COLO668 (cell line): Measurements from ENCODE around the gene SLC9A9.

ENCODE experiments used
- DNase-seq: peaks from one replicate; lab custom pipeline; 2025; ENCODE audit not compliant: unreplicated experiment; lab: John Stamatoyannopoulos, UW

The SLC9A9 gene

DNA sequence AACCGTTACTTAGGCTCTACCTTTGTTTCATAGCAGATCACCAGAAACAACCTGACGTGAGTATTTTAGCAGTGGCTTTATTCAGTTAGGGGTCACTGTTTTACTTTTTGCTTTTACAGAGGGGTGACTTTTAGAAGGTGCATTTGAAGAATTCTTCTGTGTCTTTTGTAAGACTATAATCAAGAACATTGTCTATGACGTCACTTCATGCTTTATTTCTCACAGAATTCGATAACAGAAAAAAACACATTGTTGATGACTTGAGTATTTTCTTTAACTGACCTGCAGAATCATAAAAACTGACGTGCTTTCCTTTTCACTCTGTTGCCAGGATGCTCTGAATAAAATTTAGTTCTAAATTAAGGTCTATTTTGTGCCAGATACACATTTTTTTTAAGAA, 244.5 kb downstream of the SLC9A9 start:
- no peak for DNase-seq

DNA sequence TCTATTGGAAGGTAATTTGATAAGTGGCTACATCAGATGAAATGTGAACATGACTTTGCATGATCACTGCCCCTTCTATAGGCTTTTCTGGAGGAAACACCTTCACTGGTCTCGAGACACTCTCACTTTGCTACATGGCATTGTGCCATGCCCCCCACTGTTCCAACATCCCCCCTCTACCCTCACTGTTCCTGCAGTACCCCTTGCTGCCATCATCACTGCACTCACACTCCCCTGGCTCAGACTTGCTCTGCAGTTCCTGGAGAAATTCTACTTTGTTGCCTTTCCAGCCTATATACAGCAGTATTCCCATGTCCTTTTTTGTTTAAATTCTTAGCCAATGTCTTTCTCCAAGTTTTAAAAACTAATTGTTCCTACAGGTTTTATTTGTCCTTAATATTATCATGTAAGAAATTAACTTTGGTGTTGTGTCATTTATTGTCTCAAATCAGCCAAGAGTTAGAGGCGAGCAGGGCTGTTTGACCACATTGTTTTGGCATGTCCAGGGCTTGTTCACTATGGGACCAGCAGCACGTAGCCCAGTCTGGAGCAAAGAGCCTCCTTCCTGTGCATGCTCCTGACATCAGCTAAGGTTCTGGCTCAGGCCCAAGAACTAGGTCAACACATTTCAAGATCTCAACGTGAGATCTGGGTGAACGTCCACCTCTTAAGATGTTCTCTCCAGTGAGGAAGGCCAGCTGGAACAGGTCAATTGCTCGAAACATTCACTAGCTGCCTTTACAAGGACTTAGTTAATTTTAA, 246.4 kb downstream of the SLC9A9 start:
- no peak for DNase-seq

DNA sequence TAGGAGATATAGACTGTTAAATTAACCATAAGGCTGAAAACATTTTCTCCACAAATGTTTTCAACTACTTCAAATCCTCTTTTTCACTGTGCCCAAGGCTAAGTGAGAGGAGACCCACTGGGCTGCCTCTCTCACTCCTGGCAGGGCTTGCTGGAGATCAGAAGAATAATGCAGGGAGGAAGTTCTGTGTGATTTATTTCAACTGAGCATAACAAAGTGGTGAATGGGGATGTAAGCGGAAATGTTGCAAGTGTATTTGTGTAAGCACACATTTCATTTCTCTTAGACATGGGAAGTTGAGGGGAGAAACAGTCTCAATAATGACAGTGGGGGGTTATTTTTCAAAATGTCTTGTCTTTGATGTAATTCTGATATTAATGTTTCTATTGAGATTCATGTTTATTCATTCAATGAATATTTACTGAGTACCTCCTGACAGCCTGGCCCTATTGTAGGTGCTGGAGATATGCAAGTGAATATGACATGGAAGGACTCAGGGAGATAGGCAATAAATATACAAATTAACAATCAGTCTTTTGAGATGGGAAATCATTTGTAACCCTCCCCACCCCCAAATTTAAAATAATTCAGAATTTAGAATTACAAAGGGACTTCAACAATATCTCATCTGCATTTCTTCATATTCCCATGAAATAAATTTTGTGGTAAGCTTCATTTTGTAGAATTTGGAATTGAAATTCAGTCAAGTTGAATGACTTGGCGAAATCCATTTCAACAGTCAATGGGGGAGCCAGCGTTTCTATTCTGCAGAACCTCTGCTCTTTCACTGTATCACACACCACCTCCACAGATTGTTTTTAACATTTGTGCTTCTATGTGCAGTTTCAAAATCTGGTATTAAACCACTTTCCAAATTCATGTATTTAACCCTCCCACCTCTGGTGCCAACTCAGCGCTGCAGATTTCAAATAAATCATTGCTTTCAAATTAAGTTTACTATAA, 247.2 kb downstream of the SLC9A9 start:
- DNase-seq = no peak

DNA sequence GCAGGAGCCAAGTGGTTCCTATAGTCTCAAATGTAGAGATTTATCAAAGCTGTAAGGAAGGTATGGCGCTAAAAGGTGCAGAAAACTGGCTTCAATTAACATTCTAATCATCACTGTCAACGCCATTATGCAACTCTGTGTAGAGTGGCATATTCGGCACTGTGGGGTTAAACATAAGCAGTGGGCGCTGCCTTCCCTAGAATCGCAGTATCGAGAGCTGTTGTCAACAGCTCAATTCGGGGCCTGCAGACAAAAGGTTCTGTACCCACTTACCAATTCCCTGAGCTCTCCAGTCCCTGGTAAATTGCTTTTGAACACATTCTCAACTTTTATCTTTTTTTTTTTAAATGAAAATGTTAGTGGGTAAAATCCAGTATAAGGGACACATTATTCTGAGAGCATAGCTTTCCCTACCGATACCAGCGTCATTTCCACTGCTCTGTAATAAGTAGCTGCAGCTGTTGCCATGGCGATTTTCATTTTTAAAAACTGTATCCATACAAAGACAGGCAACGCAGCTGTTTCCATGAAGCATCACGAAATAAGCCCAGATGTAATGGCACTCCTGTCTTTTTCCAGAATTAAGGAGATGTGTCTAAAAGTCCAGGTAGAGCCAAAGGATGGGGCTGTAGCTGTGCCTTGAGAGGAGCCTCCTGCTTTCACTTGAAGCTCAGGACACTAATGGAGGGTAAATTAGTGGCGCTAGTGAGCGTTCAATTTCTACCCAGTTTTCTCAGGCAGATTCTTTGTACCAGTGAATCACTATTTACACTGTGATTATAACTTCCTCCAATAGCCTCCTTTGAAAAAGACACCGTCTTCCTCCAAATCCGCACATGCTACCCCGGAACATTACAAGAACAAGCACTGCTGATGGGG, 250.3 kb downstream of the SLC9A9 start:
- DNase-seq = no peak

DNA sequence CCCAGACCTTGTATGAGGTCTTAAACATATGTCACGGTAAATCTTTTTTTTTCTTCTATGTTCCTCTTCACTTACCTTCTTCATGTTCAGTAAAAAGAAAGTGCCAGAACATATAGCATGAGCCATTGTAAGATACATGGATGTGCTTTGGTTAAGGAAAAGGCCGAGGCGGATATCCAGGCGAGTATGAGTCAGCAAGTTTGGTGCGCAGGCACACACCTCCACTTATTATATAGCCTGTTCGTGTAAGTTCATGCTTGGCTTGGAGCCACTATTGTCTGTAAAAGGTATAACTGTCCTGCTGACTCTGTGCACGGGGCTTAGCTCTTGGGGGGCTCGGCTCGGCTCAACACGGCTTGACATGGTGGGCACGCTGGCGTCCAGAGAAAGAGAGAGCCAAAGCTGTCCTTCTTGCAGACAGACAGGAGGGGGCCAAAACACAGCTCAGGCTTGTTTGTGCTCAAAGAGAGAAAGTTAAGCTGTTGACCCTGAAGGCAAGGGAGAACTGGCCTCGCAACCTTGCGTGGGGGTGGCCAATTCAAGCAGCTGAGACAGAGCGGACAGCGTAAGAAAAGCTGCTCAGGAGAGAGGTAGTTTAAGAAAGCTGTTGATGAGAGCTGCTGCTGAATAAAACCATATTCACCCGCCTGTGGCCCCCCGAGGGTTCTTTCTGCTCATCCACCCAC, 251.2 kb downstream of the SLC9A9 start:
- no peak for DNase-seq

DNA sequence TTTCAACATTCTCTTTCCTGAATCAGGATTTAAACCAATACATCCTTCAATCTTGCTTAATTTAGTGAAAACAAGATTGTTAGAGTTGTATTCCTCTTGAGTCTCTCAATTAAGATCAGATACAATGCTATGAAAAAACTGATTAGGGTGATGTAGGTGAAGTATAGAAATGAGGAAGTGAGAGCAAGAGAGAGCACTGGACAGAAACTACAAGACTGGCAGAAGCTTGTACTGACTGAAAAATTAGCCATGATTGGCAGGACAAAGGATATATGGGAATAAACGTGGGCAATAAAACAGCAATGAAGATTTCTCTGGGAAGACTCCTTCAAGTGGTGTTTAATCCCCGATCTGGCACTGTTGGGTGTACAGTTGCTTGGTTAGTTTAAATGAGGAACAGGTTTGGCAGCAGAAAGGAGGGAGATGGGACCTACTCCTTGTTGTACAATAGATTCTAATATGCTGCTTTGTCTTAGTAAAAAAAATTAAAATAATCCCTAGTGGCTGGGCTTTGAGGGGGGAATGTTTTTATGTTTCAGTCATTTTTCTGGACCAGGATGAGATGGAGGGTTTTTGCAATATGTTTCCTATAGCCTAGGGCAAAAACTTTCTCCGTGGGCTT, 252.7 kb downstream of the SLC9A9 start:
- no peak for DNase-seq

DNA sequence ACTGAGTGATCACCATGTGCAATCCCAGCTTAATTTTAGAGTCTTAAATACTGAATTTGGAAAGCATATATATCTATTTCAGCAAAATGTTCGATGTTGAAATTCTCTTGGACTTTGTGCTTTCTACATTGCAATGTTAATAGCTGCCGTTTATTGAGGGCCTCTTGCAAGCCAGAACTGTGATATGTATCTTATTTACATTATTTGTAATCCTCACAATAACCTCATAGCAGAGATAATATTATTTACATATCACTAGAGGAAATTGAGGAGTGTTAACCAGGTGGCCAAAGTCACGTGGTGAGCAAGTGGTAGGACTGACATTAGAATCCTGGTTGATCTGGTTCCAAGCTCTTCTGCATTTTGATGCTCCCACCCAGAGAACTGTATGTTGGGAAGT, 254.1 kb downstream of the SLC9A9 start:
- DNase-seq = no peak

DNA sequence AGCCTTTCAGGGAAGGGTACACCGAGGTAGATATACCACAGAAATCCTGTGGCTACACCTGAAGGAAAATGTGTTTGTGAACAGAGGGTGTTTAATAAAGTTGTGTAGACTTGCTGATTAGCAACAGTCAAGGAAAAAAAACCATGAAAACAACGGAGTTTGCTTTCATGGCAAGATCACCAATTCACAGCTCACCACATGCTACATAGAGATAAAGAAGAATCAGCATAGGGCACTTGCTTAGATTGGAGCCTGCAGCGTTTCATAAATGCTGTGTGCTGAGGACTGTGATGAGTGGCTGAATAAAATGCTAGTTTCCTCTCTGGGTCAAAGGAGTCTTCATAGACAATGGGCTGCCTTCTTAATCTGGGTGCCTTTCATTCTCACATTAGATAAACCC, 257.6 kb downstream of the SLC9A9 start:
- no peak for DNase-seq

DNA sequence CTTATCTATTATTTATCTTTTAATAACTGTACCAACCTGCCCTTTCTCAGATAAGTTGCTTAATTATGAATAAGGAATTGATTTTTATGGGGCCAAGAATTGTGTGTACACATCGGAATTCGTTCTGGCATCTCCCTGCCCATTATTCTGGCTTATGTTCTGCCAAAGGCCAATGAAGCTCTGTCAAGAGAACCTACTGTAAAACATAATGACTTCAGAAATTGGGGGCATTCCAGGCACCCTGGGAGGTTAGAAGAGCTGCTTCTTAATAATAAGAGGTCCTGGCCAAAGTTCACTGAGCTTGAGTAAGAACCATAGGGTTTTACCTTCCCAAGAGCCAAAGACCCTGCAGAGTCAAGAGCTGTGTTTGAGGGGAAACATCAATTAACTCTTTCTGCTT, 261.7 kb downstream of the SLC9A9 start:
- no peak for DNase-seq

DNA sequence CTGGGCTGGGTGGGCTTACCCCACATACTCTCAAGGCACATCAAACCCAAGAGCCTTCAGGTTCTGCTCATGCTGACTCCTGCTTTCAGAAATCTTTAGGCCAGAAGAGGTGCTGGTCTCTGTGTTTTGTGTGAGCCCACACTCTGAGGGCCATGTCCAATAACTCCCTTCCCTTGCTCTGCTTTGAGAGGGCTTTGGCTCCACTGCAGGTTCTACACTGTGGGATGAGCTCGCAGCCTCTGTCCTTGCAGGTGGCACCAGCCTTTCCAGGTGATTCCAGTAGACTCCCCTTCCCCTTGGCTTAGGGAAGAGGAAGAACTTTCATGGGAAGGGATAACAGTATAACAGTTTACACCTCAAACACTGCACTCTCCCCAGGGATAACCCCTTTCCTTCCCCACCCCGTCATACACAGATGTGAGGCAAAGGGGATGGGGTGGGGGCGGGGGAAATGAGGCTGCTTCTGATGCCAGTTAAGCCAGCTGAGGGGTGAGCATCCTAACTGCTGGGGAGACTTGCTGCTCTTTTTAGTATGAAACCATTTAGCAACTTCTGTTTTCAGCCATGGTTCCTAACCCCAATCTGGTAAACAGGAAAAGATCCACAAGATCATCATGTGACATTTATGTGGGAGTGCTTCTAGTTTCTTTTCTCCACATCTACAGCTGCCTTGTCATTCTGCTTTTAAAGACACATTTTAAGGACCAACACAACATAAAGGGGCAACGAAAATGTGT, 262.4 kb downstream of the SLC9A9 start:
- DNase-seq = no peak

DNA sequence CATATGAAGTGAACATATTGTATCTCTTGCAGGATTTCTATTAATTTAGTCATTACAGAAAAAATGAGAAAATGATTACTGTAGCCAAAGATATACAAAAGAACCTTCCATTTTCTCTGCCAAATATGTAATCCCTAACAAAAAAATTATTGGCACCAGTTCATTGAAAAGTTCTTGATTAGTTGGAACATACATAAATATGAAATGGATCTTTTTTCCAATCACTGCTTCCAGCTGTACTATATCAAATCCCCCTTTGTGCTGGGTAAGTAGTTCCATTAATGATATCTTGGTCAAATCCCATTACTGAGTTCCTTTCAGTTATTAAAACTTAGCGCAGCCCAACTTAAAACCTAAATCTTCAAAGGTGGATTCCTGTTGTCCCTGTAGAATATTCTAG, 263.8 kb downstream of the SLC9A9 start:
- no peak for DNase-seq

DNA sequence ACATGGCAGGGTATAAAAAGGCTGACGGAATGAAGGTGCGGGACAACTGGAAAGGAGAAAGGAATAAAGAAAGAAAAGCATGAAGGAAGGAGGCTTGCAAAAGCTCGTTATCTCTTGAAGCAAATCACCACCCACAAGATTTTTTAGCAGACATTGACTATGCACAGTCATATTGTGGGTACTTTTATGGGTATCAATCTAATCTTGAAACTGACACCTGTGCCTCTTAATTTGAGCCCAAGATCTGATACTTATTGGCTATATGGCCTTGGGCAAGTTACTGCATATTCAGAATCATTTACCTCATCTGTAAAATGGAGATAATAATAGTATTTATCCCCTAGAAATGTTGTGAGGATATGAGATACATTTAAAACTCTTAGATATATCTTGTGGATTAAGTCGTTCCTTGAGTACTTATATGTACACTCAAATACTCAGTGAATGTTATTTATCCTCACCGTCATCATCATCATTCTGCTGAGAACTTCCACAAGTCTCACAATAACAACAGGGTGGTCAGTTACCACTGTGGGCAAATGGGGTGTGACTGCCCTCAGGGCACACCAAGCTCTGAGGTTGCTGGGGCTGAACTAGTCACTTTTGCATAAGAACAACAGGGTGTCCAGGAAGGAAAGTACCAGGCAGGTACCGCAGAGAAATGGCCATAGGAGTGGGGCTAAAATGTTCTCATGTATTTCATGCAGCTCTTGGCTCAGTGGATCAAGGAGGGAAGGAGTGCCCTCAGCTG, 266.1 kb downstream of the SLC9A9 start:
- DNase-seq = no peak

DNA sequence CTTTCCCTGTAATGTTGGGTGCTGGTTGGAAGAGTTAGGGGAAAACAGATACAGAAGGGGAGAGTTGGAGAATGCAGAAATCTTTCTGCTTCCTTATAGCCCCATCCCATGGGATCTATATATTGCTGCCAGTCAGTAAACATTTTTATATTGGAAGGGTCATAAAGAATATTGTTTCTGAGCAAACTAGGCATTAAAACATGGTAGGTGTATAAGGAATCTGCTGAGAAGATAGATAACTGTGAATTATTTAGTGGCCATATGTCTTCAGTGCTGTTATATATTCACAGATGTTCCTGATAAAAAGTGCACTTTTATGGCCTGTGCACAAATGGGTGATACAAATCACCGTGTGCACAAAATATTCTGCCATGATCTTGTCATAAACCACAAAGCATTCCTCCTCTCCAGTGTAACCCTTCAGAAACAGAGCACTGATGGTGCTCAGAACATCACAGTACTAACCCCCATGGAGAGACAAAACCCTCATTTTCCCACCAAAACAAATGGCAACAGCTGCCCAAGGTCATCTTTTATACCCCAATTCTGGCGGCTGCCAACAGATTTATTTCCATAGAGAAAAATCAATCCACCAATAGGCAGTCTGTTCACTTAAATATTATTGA, 269.3 kb downstream of the SLC9A9 start:
- DNase-seq = no peak

DNA sequence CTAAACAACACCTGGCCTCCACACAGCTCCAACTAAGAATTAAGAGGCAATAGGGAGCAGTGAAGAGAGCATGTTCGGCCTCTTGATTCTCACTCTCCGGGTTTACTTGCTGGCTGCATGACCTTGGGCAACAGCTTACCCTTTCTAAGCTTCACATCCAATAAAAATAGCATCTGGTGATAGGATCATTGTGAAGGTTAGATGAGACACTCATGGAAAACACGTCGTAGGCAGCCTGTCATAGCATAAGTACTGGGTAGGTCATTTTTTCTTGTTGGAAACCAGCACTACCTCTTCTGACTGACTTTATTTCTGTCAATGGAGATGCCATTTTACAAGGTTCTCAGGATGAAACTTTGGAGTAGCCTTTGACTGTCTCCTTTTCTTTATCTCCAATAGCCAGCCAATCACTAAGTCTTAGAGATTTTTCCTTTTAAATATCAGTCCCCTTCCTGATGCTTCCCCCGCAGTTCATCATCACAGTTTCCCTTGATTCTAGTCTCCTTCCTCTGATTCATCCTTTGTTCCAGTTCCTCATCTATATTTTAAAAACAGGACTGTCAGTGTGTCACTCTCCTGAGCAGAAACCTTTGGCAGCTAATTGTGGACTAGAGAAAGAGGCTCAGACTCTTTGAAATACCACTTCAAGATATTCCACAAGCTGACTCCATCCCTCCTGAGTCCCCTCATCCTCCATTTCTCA, 271.5 kb downstream of the SLC9A9 start:
- DNase-seq = no peak

DNA sequence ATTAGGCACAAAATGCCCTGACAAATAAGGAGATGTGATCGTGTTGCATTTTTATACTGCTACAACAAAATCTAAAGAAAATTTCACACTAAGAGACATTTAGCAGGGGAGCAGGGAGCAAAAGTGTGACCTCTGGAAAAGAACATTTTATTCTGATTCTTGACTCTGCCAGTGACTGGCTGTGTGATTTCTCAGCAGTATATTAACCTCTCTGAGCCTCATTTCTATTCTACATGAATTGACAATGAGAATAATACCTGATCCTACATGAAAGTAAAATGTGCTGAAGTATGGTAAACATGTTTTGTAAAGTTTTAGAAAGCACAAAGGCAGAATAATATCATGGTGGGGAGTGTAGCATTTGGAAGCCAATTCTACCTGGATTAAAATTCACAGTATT, 273.3 kb downstream of the SLC9A9 start:
- no peak for DNase-seq

DNA sequence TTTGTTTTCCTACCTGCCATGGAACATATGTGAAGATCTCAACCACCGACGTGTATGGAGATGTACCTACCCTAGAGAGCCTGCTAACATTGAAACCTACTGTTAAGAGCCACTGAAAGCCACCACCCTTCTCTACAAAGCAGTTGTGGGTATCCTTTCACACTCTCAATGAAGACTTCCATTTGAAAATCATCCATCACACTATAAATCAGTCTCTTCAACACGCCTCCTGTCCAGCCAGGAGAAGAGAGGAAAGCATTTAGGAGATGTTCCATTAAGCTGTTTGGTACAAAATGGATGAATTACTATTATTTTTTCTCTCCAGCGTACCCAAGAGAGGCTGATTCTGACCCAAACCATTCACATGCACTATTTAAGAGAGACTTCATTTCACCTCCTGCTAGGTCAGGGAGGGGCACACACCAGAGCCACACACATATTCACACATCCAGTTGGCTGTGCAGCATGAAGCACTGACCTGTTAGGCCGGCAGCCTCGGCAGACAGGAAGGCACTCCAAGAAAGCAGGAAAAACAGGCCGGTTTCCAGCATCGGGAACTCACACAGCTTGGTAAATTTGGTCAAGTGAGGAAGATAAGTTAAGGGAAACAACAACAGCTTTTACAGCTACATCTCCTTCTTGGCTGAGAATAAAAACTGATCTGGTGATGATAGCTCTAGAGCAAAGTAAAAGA, 274.5 kb downstream of the SLC9A9 start:
- DNase-seq = no peak

DNA sequence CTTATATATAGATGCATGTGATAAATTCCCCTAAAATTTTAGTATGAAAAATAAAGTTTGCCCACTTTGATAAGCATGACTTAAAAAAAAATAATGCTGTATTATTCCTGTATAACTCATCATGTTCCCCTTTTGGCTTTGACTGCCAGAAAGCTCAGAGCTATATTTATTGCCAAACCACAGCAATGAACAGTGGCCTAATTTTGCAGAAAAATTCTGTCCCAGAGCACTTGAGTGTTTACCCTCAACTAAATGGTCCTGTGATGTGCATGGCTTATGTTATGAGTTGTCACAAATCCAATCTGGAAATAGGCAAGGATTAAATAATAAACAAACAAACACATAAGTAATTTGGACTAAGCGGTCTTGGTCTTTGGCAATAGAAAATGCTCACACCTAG, 276.7 kb downstream of the SLC9A9 start:
- no peak for DNase-seq
